SK-N-SH (cell line): ENCODE measurements around the gene DDX54. TPM values are rescaled to one million over a fixed set of nuclear protein-coding genes. Genes with fewer than 3 reads are reported as not detected.

Source experiments
- CTCF ChIA-PET: fragments of 300-600, 350-600 bp; formaldehyde crosslinking; extraction: SDS; loops from one replicate; lab custom pipeline; 2021; lab: Yijun Ruan, JAX
- POLR2A ChIA-PET: fragments of 350-600 bp; sonication (Branson Sonifier 250); formaldehyde crosslinking; extraction: SDS; loops from one replicate; lab custom pipeline; 2020; ENCODE audit warnings: antibody characterized with exemption, inconsistent platforms; lab: Yijun Ruan, JAX
- DNase-seq: peaks from one replicate; pipeline ENCODE4 v3.0.0; 2012
- H2AFZ ChIP-seq: fragments of 200-600 bp; sonication (generic); 2 replicates; pipeline ENCODE4 v1.8.1; 2016; ENCODE audit warnings: antibody characterized with exemption, mild to moderate bottlenecking, low read depth
- H3F3A ChIP-seq: fragments of 200-600 bp; sonication (generic); replicated peaks from 2 replicates; pipeline ENCODE3; 2016; ENCODE audit warnings: antibody characterized with exemption, mild to moderate bottlenecking; ENCODE audit not compliant: insufficient read depth
- H3K27ac ChIP-seq, 2 experiments: fragments of 200-500 bp in 1 of 2; fragments of 200-600 bp in 1 of 2; sonication (Bioruptor generic) in 1 of 2; sonication (generic), shearing (Covaris generic) in 1 of 2; 2 replicates each; pipeline versions ENCODE4 v1.5.1 to v1.6.1; 2014 to 2016; ENCODE audit warnings: low read depth in 2 of 2, inconsistent platforms in 1 of 2, low read length in 1 of 2, mild to moderate bottlenecking in 1 of 2, mixed read lengths in 1 of 2
- H3K27me3 ChIP-seq: fragments of 200-600 bp; sonication (generic), shearing (Covaris generic); 2 replicates; pipeline ENCODE4 v1.6.1; 2016; ENCODE audit warnings: mixed run types; ENCODE audit not compliant: insufficient read depth
- H3K36me3 ChIP-seq, 2 experiments: fragments of 200-500 bp in 1 of 2; fragments of 200-600 bp in 1 of 2; sonication (Bioruptor generic) in 1 of 2; sonication (generic) in 1 of 2; replicated peaks in 1 of 2; 2 replicates each; pipeline versions ENCODE3 to v1.5.1; 2014 to 2016; ENCODE audit warnings: low read length in 1 of 2, mild to moderate bottlenecking in 1 of 2; ENCODE audit not compliant: insufficient read depth in 2 of 2, control insufficient read depth in 1 of 2
- H3K4me1 ChIP-seq, 2 experiments: fragments of 200-500 bp in 1 of 2; fragments of 200-600 bp in 1 of 2; sonication (Bioruptor generic) in 1 of 2; sonication (generic), shearing (Covaris generic) in 1 of 2; 2 replicates each; pipeline versions ENCODE4 v1.5.1 to v1.6.1; 2014 to 2016; ENCODE audit warnings: low read depth in 1 of 2, low read length in 1 of 2, mixed run types in 1 of 2; ENCODE audit not compliant: insufficient read depth in 2 of 2, control insufficient read depth in 1 of 2
- H3K4me2 ChIP-seq: fragments of 200-600 bp; sonication (generic), shearing (Covaris generic); 2 replicates; pipeline ENCODE4 v1.6.1; 2017; ENCODE audit warnings: mixed run types
- H3K4me3 ChIP-seq, 2 experiments: fragments of 200-500 bp in 1 of 2; fragments of 200-600 bp in 1 of 2; sonication (Bioruptor generic) in 1 of 2; sonication (generic), shearing (Covaris generic) in 1 of 2; 2 replicates each; pipeline versions ENCODE4 v1.5.1 to v1.8.1; 2014 to 2016; ENCODE audit warnings: low read depth in 2 of 2, inconsistent platforms in 1 of 2, low read length in 1 of 2, mild to moderate bottlenecking in 1 of 2, mixed read lengths in 1 of 2, moderate library complexity in 1 of 2
- H3K79me2 ChIP-seq: fragments of 200-600 bp; sonication (generic); 2 replicates; pipeline ENCODE4 v1.8.1; 2017; ENCODE audit warnings: mild to moderate bottlenecking; ENCODE audit not compliant: insufficient read depth
- H3K9ac ChIP-seq: fragments of 200-600 bp; sonication (generic); 2 replicates; pipeline ENCODE4 v1.6.1; 2017; ENCODE audit warnings: mixed run types
- H3K9me2 ChIP-seq: fragments of 200-600 bp; sonication (generic); 2 replicates; pipeline ENCODE4 v1.6.1; 2017; ENCODE audit warnings: mixed run types
- H3K9me3 ChIP-seq: fragments of 200-600 bp; sonication (generic); 2 replicates; pipeline ENCODE4 v1.6.1; 2017; ENCODE audit warnings: mixed run types, mild to moderate bottlenecking, moderate library complexity
- H4K20me1 ChIP-seq: fragments of 200-600 bp; sonication (generic); 2 replicates; pipeline ENCODE4 v1.6.1; 2017; ENCODE audit warnings: mild to moderate bottlenecking, mixed run types; ENCODE audit not compliant: insufficient read depth
- EZH2phosphoT487 ChIP-seq: fragments of 200-600 bp; sonication (generic); IDR thresholded peaks from 2 replicates; pipeline ENCODE4 v1.6.1; 2017; ENCODE audit warnings: low read depth, mixed run types, mild to moderate bottlenecking, antibody characterized with exemption, moderate library complexity, borderline replicate concordance
- FOSL2 ChIP-seq: IDR thresholded peaks from 2 replicates; pipeline ENCODE4 v1.4.0; 2012; ENCODE audit warnings: low read depth, mild to moderate bottlenecking, moderate library complexity, borderline replicate concordance
- FOXM1 ChIP-seq: IDR thresholded peaks from 2 replicates; pipeline ENCODE4 v1.4.0; 2012; ENCODE audit warnings: low read depth, mild to moderate bottlenecking
- GABPA ChIP-seq: IDR thresholded peaks from 2 replicates; pipeline ENCODE4 v1.4.0; 2012; ENCODE audit warnings: low read depth, mild to moderate bottlenecking
- GATA2 ChIP-seq: sonication (generic); formaldehyde crosslinking; IDR thresholded peaks from 2 replicates; pipeline ENCODE4 v1.5.0; 2020; ENCODE audit warnings: mild to moderate bottlenecking, missing genetic modification reagents
- MEF2A ChIP-seq: IDR thresholded peaks from 2 replicates; pipeline ENCODE4 v1.4.0; 2012; ENCODE audit warnings: low read depth, borderline replicate concordance
- MXI1 ChIP-seq: IDR thresholded peaks from 2 replicates; pipeline ENCODE4 v1.6.1; 2012; ENCODE audit warnings: mild to moderate bottlenecking, low read depth, low read length, improper control_type of control experiment
- NFIC ChIP-seq: IDR thresholded peaks from 2 replicates; pipeline ENCODE4 v1.4.0; 2012; ENCODE audit warnings: borderline replicate concordance
- NRF1 ChIP-seq: IDR thresholded peaks from 2 replicates; pipeline ENCODE4 v1.6.1; 2012; ENCODE audit warnings: low read depth, mild to moderate bottlenecking, low read length
- PBX3 ChIP-seq: IDR thresholded peaks from 2 replicates; pipeline ENCODE4; 2012
- POLR2AphosphoS5 ChIP-seq: IDR thresholded peaks from 2 replicates; pipeline ENCODE4 v1.6.1; 2012; ENCODE audit warnings: low read depth, low read length
- RAD21 ChIP-seq: IDR thresholded peaks from 2 replicates; pipeline ENCODE4 v1.6.1; 2012; ENCODE audit warnings: mild to moderate bottlenecking, low read length
- REST ChIP-seq: IDR thresholded peaks from 2 replicates; pipeline ENCODE4 v1.6.1; 2012; ENCODE audit warnings: mild to moderate bottlenecking, low read depth, low read length, moderate library complexity
- RFX5 ChIP-seq: IDR thresholded peaks from 2 replicates; pipeline ENCODE4 v1.6.1; 2012; ENCODE audit warnings: mild to moderate bottlenecking, improper control_type of control experiment, low read length
- SIN3A ChIP-seq: IDR thresholded peaks from 2 replicates; pipeline ENCODE4 v1.6.1; 2012; ENCODE audit warnings: low read depth, mild to moderate bottlenecking, low read length, moderate library complexity, borderline replicate concordance
- TEAD4 ChIP-seq: IDR thresholded peaks from 2 replicates; pipeline ENCODE4 v1.4.0; 2012; ENCODE audit warnings: mild to moderate bottlenecking, borderline replicate concordance; ENCODE audit not compliant: insufficient read depth
- USF2 ChIP-seq: fragments of 150-350 bp; IDR thresholded peaks from 2 replicates; pipeline ENCODE4 v1.6.1; 2017; ENCODE audit warnings: antibody characterized with exemption, low read length, low read depth, borderline replicate concordance
- YY1 ChIP-seq: IDR thresholded peaks from 2 replicates; pipeline ENCODE4 v1.4.0; 2012; ENCODE audit warnings: low read depth, mild to moderate bottlenecking
- WGBS: methylation state at CpG from one replicate; pipeline ENCODE4 v1.1.6; 2017; ENCODE audit warnings: low lambda C conversion rate; 5-methylcytosine and 5-hydroxymethylcytosine counted together
- polyA plus RNA-seq, 3 experiments: library from polyadenylated mRNA; depleted of rRNA; stranded (reverse); fragments of >200 nt; gene quantifications; 2 replicates each; pipeline ENCODE4 v1.2.3, GENCODE V29; 2012

Gene DDX54
- polyA plus RNA-seq, 1 of the 3 experiments (the other 2 are of a cell fraction): 69.9 TPM

GRCh38 chr12:113127791-113128199 is 57.5 kb downstream of the DDX54 start:
- ChIA-PET POLR2A (no interaction called here), CTCF (interaction anchor here (0.6 to 1.6 kb wide), 2 partner anchors 47 to 640 kb away, joined by 4 read pairs; no protein-coding TSS in a partner anchor)
- no peaks in the 10 kb centered on the region for H3K27me3 ChIP-seq
- no peaks in the 10 kb centered on the region for H3K9me3 ChIP-seq
- DNase-seq: peak; percentile 21
- no peak overlapping the region for H3K4me3 ChIP-seq
- no peaks in the 10 kb centered on the region for H4K20me1 ChIP-seq
- H3F3A ChIP-seq: no peaks in the 10 kb centered on the region
- H3K27ac ChIP-seq: no peak overlapping the region
- H3K36me3 ChIP-seq: no peaks in the 10 kb centered on the region
- TF ChIP-seq GABPA (no peak), SIN3A (no peak), YY1 (no peak), GATA2 (CRISPR knock-in tag) (no peak), POLR2AphosphoS5 (no peak), NRF1 (no peak), EZH2phosphoT487 (no peak), RAD21 (no peak), MXI1 (no peak), RFX5 (no peak), PBX3 (no peak), TEAD4 (no peak)
- TF ChIP-seq, all 33 proteins: peak for 0
- Histone ChIP-seq H3K9me2 (no peaks in the 10 kb centered on the region), H3K4me2 (no peak overlapping the region), H2AFZ (no peak overlapping the region), H3K79me2 (no peaks in the 10 kb centered on the region), H3K9ac (no peak overlapping the region), H3K4me1 (peaks cover 0 to 2% of the 10 kb centered on the region in 2 experiments; a peak in 1 of 4 replicates)
- WGBS: 25% methylated on average over 10 of the region's 15 CpGs

GRCh38 chr12:113120670-113121370 is 64.5 kb downstream of the DDX54 start:
- Histone ChIP-seq H3K4me2 (no peak overlapping the region), H4K20me1 (no peaks in the 10 kb centered on the region), H3K79me2 (no peaks in the 10 kb centered on the region), H3K9me3 (no peaks in the 10 kb centered on the region)
- no peak for TF ChIP-seq USF2
- no peak for TF ChIP-seq POLR2AphosphoS5
- TF ChIP-seq GABPA: no peak
- TF ChIP-seq FOXM1: no peak
- TF ChIP-seq RFX5: no peak
- no peak for TF ChIP-seq MEF2A
- TF ChIP-seq REST: no peak
- TF ChIP-seq RAD21: no peak
- TF ChIP-seq YY1: no peak
- no peak for TF ChIP-seq NFIC
- TF ChIP-seq PBX3: no peak
- no peak for TF ChIP-seq FOSL2
- no peak for TF ChIP-seq EZH2phosphoT487
- TF ChIP-seq, all 33 proteins: peak for 0
- ChIA-PET POLR2A (no interaction called here), CTCF (interaction anchor here (0.9 to 3.0 kb wide), 7 partner anchors 10 to 72 kb away, joined by 3 to 12 read pairs (median 4); no protein-coding TSS in a partner anchor)
- DNase-seq: peak; percentile 51
- H3K27me3 ChIP-seq: no peaks in the 10 kb centered on the region; the same call in 1 of the 2 replicates
- no peak overlapping the region for H3K4me3 ChIP-seq
- no peak overlapping the region for H3K27ac ChIP-seq
- no peaks in the 10 kb centered on the region for H3K9me2 ChIP-seq
- H3K36me3 ChIP-seq: no peaks in the 10 kb centered on the region
- H2AFZ ChIP-seq: no peak overlapping the region
- no peaks in the 10 kb centered on the region for H3F3A ChIP-seq
- peaks cover 0 to 7% of the 10 kb centered on the region in 2 experiments; a peak in 1 of 4 replicates for H3K4me1 ChIP-seq
- H3K9ac ChIP-seq: no peak overlapping the region
- WGBS: 20% methylated on average over 3 of the region's 3 CpGs
